ENCODE measurements around the gene DIRAS3.
"Not testable (repeated sequence)": the region's sequence is repeated elsewhere in the genome, so short reads cannot be mapped to it uniquely, and the experiment has no call there.

Gene DIRAS3

DNA sequence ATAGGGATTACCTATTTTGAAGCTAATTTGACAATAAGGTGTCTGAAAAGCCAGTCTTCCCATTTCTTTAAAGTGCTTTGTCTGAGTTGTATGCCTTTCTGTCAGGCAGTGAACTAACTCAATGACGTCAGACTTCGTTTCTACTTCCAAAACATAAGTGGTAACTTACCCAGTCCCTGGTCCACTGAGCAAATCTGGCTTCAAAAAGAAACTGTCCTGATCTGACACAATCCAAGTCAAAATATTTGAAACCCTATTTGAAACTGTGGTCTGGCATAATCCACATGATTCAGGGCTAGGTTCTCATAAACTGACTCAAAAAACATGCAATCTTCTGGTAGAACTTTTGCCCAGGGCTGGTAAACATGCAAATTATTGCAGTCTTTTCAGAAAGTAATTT lies 34.0 kb downstream of the DIRAS3 start:
- DNase-seq, result no peak

DNA sequence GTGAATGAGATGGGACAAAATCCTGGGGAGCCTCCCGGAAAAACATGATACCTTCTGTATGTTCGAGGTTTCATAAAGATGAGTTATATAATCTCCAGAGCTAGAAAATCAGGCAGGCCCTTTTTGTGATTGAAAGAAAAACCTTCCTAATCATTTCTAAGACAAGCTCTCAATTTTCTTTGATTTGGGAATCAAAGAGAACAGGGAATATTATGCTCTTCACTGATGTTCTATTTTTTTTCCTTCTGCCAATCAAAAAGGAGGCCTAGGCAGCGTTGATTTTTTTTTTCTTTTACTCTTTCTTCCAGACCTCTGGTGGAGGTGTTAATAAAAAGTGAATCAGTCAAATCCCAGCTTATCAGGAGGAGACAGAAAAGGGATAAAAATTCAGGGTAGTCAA lies 34.5 kb downstream of the DIRAS3 start:
- no peak for DNase-seq

DNA sequence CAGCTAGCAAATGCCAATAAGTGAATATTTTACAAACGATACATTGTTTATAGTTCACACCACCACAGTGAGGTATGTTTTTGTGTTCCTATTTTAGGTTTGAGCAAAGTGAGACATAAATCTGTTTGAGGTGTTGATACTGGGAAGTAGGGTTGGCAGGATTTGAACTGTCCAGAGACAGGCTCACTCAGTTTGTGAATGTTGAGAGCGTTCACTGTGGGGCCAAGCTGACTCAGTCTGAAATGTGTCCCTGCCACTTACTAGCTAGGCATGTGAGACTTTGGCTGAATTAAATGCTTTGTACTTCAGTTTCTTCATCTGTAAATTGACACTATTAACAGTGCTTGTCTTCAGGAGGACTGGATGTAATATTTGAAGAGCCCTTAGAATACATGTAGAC lies 35.1 kb downstream of the DIRAS3 start:
- no peak for DNase-seq

DNA sequence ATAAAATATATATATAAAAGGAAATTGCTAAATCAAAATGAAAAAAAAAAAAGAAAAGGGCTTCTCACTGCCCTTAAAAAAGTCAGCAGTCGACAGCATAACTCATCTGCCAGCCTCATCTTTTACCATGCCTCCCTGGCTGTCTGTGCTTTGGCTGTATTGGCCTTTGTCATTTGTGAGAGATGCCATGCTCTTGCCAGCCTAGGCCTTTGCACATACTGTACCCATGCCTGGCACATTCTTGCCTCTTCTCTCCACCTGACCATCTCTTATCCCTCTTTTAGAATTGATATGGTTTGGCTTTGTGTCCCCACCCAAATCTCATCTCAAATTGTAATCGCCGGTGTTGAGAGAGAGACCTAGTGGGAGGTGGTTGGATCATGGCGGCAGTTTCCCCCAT lies 37.1 kb downstream of the DIRAS3 start:
- DNase-seq, result no peak

DNA sequence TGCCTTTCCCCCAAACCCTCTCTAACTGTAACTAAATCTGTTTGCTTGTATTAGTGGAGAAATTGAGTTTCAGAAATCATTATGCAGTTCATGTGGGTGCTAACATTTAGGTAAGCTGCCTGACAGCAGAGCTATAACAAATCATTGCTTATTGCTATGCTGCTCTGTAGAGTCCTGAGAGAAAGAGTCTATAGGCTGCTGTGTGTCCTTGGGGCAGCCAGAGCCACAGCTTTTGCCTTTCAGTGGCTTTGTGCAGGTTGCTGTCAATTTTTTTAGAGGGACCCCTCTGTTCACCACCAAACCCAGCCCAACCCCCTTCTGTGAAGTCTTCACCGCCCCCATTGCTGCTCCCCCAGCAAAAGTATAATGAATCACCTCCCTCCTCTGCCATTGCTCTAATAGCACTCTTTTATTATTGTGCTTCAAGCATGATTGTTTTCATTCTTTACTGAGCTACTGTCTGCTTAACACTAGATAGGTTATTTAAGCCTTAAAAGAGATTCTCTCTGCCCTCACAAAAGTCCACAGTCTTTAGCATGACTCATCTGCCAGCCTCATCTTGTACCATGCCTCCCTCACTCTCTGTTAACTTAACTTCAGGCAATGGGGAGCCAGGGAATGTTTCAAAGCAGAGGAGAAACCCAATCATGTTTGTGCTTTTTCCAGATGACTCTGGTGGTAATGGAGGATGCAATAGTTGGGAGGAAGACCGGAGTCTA lies 38.6 kb downstream of the DIRAS3 start:
- DNase-seq, result no peak

DNA sequence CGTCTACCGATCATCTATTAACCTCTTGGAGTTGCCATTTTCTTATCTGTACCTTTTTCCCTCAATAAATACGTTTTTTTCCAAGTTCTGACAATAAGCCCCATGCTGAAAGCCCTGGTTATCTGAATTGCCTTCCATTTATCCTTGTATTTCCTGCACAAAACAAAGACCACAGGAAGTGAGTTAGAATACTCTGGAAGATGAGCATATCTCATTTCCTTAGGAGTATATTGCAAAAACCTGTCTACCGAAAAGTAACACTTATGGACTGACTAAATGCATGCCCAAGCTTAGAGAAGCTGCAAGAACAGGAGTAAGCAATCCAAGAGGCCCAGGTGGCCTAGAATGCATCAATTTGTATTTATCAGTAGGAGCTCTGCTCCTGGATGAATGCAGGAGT lies 39.9 kb downstream of the DIRAS3 start:
- DNase-seq, result no peak

DNA sequence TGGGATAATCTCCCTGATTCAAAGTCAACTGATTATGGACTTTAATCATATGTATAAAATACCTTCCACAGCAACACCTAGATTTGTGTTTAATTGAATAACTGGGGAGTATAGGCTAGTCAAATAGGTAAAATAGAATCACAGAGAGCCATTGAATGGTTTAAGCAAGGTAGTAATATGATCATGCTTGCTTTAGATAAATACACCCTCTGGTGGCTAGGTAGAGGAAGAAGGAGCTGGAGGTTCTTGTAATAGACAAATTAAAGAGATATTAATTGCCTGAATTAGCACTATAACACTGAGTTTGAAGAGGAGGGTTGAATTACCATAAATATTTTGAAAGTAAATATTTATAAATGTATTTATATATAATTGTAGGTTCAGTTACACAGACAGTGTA lies 40.3 kb downstream of the DIRAS3 start:
- no peak for DNase-seq

DNA sequence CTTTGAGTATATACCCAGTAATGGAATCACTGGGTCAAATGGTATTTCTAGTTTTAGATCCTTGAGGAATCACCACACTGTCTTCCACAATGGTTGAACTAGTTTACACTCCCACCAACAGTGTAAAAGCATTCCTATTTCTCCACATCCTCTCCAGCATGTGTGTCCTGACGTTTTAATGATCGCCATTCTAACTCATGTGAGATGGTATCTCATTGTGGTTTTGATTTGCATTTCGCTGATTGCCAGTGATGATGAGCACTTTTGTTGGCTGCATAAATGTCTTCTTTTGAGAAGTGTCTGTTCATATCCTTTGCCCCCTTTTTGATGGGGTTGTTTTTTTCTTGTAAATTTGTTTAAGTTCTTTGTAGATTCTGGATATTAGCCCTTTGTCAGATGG lies 46.8 kb downstream of the DIRAS3 start:
- DNase-seq, result not testable (repeated sequence)

DNA sequence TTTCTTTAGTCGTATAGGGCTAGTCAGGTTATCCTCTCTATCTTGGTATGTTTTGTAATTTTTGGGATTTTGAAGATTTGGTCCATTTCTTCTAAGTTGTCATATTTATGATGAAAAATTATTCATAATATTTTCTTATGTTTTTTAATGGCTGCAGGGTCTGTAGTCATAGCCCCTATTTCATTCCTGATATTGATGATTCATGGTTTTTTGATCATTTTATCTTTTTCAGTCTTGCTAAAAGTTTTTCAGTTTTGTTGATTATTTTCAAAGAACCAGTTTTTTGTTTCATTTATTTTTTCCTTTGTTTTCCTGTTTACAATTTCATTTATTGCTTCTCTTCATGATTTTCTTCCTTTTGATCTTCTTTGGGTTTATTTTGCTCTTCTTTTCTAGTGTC lies 50.2 kb downstream of the DIRAS3 start:
- no peak for DNase-seq

DNA sequence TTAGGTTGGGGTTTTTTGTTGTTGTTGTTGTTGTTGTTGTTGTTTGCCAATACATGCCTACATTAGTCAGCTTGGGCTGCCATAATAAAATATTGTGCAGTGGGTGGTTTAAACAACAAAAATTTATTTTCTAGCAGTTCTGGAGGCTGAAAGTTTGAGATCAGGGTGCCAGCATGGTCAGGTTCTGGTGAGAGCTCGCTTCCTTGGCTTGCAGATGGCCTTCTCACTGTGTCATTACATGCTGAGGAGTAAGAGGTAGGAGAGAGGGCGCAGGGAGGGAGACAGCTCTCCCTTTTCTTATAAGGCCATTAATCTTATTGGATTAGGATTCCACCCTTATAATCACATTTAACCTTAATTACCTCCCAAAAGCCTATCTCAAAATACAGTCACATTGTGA lies 52.7 kb downstream of the DIRAS3 start:
- DNase-seq, result no peak
